Upper lobe of left lung (tissue), 6 donors: Measurements from ENCODE around the gene ASAH2. TPM values are rescaled to one million over a fixed set of nuclear protein-coding genes. Genes with fewer than 3 reads are reported as not detected.

Source experiments
- ATAC-seq, 2 donors: fragments of 200-7000 bp; cut with Tn5 transposase; one replicate each; pipeline ENCODE4 v1.9.1; 2022; ENCODE audit warnings: mild to moderate bottlenecking in 2 of 2, moderate library complexity in 2 of 2; ENCODE audit not compliant: low FRiP score in 2 of 2
- DNase-seq, 2 donors: peaks; one replicate each; pipeline ENCODE4 v3.0.0-alpha.2; 2019 to 2020
- H3K27ac ChIP-seq, 4 donors: fragments of 200-600 bp; sonication (generic); one replicate each; pipeline ENCODE4 v1.5.1; 2016 to 2019
- H3K27me3 ChIP-seq, 4 donors: fragments of 200-600 bp; sonication (generic); one replicate each; pipeline ENCODE4 v1.5.1; 2017 to 2019
- H3K36me3 ChIP-seq, 4 donors: fragments of 200-600 bp; sonication (generic); one replicate each; pipeline ENCODE4 v1.5.1; 2016 to 2019
- H3K4me1 ChIP-seq, 4 donors: fragments of 200-600 bp; sonication (generic); one replicate each; pipeline ENCODE4 v1.5.1; 2018 to 2019
- H3K4me3 ChIP-seq, 4 donors: fragments of 200-600 bp; sonication (generic); one replicate each; pipeline ENCODE4 v1.5.1; 2017 to 2019; ENCODE audit warnings: mild to moderate bottlenecking in 2 of 4, moderate library complexity in 1 of 4
- H3K9me3 ChIP-seq, 4 donors: fragments of 200-600 bp; sonication (generic); one replicate each; pipeline ENCODE4 v1.5.1; 2018 to 2019
- CTCF ChIP-seq, 6 experiments: fragments of 450-650 bp in 4 of 6; fragments of 200-600 bp in 2 of 6; sonication (generic) in 2 of 6; IDR thresholded peaks; one replicate each; pipeline ENCODE4 v1.5.1; 2016 to 2019; ENCODE audit warnings: antibody characterized with exemption in 6 of 6
- EP300 ChIP-seq, 4 donors: sonication (generic); formaldehyde crosslinking; IDR thresholded peaks; one replicate each; pipeline ENCODE4 v1.5.1; 2017; ENCODE audit warnings: antibody characterized with exemption in 4 of 4, control low read depth in 2 of 4
- POLR2A ChIP-seq, 4 donors: fragments of 450-650 bp; IDR thresholded peaks; one replicate each; pipeline ENCODE4 v1.5.1; 2016 to 2017; ENCODE audit warnings: antibody characterized with exemption in 4 of 4, mild to moderate bottlenecking in 2 of 4
- POLR2AphosphoS5 ChIP-seq, 2 donors: sonication (generic); formaldehyde crosslinking; IDR thresholded peaks; one replicate each; pipeline ENCODE4 v1.5.1; 2017; ENCODE audit warnings: antibody characterized with exemption in 2 of 2
- WGBS, 2 donors: methylation state at CpG; one replicate each; pipeline ENCODE4 v1.1.5; 2017 to 2018; 5-methylcytosine and 5-hydroxymethylcytosine counted together
- total RNA-seq, 6 donors: library from RNA; depleted of rRNA in 4 of 6; stranded (reverse); fragments of >200 nt in 4 of 6; gene quantifications; one replicate each; pipeline versions ENCODE4 v1.1.0 to v1.2.1, GENCODE V29; 2016 to 2021
- donor health status: DM: no; HTN: no; CAD: no; lungs with moderate emphysema.
- donor health status: DM: no; HTN: yes; CAD: no; lungs with severe emphysema.

The ASAH2 gene
- total RNA-seq, 6 donors from 2014 or later, result 0.11 to 21.0 (median 0.61) TPM

GRCh38 chr10:50281967-50282522, 30.7 kb upstream of the ASAH2 start:
- no peak for ATAC-seq
- TF ChIP-seq EP300 (IDR thresholded peaks at IDR 0.05), result no peak
- TF ChIP-seq POLR2AphosphoS5 (IDR thresholded peaks at IDR 0.05), result no peak
- no peak for TF ChIP-seq POLR2A (IDR thresholded peaks at IDR 0.05)
- no peak for TF ChIP-seq CTCF (IDR thresholded peaks at IDR 0.05)

GRCh38 chr10:50281210-50281966, 30.1 kb upstream of the ASAH2 start:
- H3K27me3 ChIP-seq, result no peaks in the 10 kb centered on the region
- no peak overlapping the region for H3K27ac ChIP-seq
- no peak for ATAC-seq
- H3K4me1 ChIP-seq, result no peaks in the 10 kb centered on the region
- no peaks in the 10 kb centered on the region for H3K9me3 ChIP-seq
- no peaks in the 10 kb centered on the region for H3K36me3 ChIP-seq
- TF ChIP-seq EP300 (IDR thresholded peaks at IDR 0.05) (no peak), POLR2A (IDR thresholded peaks at IDR 0.05) (no peak), POLR2AphosphoS5 (IDR thresholded peaks at IDR 0.05) (no peak), CTCF (IDR thresholded peaks at IDR 0.05) (no peak)
- WGBS, 2 donors, result 81 to 83% methylated on average over 8 of the region's 8 CpGs
- DNase-seq, result no peak
- H3K4me3 ChIP-seq, result no peak overlapping the region

More at GRCh38 chr10:50281967-50282522, 30.7 kb upstream of the ASAH2 start:
- no peaks in the 10 kb centered on the region for H3K27me3 ChIP-seq
- DNase-seq, result no peak
- no peak overlapping the region for H3K4me3 ChIP-seq
- 68 to 90% methylated on average over 4 of the region's 4 CpGs for WGBS, 2 donors
- no peak overlapping the region for H3K27ac ChIP-seq
- H3K36me3 ChIP-seq, result no peaks in the 10 kb centered on the region
- H3K4me1 ChIP-seq, result no peaks in the 10 kb centered on the region
- no peaks in the 10 kb centered on the region for H3K9me3 ChIP-seq

- no peaks in the 10 kb centered on the region for H3K27me3 ChIP-seq
- ATAC-seq (no peak), DNase-seq (no peak)
- WGBS, 2 donors, result 48 to 71% methylated on average over 5 of the region's 5 CpGs
- H3K27ac ChIP-seq, result no peak overlapping the region
- no peaks in the 10 kb centered on the region for H3K4me1 ChIP-seq
- TF ChIP-seq POLR2AphosphoS5 (IDR thresholded peaks at IDR 0.05), result no peak
- no peak for TF ChIP-seq EP300 (IDR thresholded peaks at IDR 0.05)
- no peak for TF ChIP-seq POLR2A (IDR thresholded peaks at IDR 0.05)
- no peak for TF ChIP-seq CTCF (IDR thresholded peaks at IDR 0.05)
- no peaks in the 10 kb centered on the region for H3K9me3 ChIP-seq
- no peak overlapping the region for H3K4me3 ChIP-seq
- no peaks in the 10 kb centered on the region for H3K36me3 ChIP-seq
These were observed 28.9 kb upstream of the ASAH2 start for GRCh38 chr10:50280049-50280841.

GRCh38 chr10:50279489-50279888, 28.2 kb upstream of the ASAH2 start:
- Histone ChIP-seq H3K9me3 (no peaks in the 10 kb centered on the region), H3K4me3 (no peak overlapping the region), H3K27me3 (no peaks in the 10 kb centered on the region), H3K27ac (no peak overlapping the region), H3K4me1 (no peaks in the 10 kb centered on the region), H3K36me3 (no peaks in the 10 kb centered on the region)
- TF ChIP-seq EP300 (IDR thresholded peaks at IDR 0.05), result no peak
- no peak for TF ChIP-seq POLR2AphosphoS5 (IDR thresholded peaks at IDR 0.05)
- WGBS, 2 donors, result 66% methylated on average over 5 of the region's 5 CpGs
- no peak for DNase-seq
- peak in 1 of 2 donors; percentile 16 for ATAC-seq

- no peaks in the 10 kb centered on the region for H3K27me3 ChIP-seq
- H3K4me1 ChIP-seq, result no peaks in the 10 kb centered on the region
- H3K9me3 ChIP-seq, result no peaks in the 10 kb centered on the region
- DNase-seq (no peak), ATAC-seq (peak in 1 of 2 donors; percentile 58)
- H3K27ac ChIP-seq, result no peak overlapping the region
- H3K4me3 ChIP-seq, result no peak overlapping the region
- TF ChIP-seq CTCF (IDR thresholded peaks at IDR 0.05) (peak in 5 of 6 experiments; percentile 21 to 47 (median 24)), POLR2AphosphoS5 (IDR thresholded peaks at IDR 0.05) (no peak)
- WGBS, 2 donors, result 54 to 61% methylated on average over 3 of the region's 3 CpGs
- no peaks in the 10 kb centered on the region for H3K36me3 ChIP-seq
These were observed 24.4 kb upstream of the ASAH2 start for GRCh38 chr10:50275650-50276235.
